Head of caudate nucleus (tissue), 42 donors: ENCODE measurements around the gene DDX10.
"Not testable (repeated sequence)": the region's sequence is repeated elsewhere in the genome, so short reads cannot be mapped to it uniquely, and the experiment has no call there.

ENCODE experiments used
- DNase-seq, 42 donors: peaks; one replicate each; pipeline versions ENCODE4 v3.0.0 to v3.0.0-alpha.2; 2020 to 2021; ENCODE audit warnings: mixed read lengths in 7 of 42
- intact Hi-C: fragments of 100-400 bp; cut with DNase I; formaldehyde crosslinking; loops from one replicate; pipeline ENCODE4 v1.15.0; 2022

DDX10 gene

DNA sequence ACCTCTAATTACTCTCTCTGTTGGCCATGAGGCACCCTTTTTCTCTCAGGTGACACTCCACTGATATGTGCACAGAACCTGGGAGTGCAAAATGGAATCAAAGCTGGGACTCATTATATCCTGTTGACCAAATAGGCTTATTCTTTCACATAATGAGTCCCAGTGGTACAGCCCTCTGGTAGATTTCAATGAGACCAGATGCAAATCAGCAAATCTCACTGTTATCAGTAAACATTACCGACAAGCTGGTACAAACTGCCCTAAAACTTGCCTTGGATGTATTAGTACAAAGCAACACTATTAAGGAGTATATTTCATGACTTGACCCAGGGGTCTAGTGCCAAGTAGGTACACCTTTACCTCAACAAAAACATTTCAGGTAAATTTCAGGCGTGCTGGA lies 128.3 kb downstream of the DDX10 start:
- intact Hi-C loops: no loop called here

DNA sequence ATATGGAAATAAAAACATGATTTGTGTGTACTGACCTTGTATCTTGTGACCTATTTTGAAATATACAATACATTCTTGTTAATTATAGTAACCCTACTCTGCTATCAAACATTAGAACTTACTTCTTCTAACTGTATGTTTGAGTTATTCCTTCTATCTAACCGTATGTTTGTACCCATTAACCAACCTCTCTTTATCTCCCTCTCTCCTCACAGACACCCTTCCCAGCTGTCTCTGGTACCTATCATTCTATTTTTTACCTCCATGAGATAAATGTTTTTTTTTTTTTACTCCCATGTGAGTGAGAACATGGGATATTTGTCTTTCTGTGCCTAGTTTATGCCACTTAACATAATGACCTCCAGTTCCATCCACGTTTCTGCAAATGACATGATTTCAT lies 128.7 kb downstream of the DDX10 start:
- DNase-seq: no peak
- intact Hi-C loops: no loop called here

More for the DNA sequence above, 128.3 kb downstream of the DDX10 start:
- no peak for DNase-seq

DNA sequence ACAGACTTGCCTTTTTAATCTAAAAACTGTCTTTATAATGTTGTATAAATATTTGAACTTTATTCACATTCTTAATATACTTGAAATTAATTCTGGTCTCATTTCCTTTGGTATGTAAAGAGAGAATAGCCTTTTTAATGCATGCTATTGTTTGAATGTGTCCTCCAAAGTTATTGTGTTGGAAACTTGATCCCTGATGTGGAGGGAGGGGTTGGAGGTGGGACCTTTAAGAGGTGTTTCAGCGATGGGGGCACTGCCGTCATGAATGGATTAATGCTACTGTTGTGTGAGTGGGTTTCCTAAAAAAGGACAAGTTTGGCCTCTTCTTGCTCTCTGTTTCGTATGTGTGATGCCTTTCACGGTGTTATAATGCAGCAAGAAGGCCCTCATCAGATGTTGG lies 131.7 kb downstream of the DDX10 start:
- DNase-seq: no peak
- intact Hi-C loops: no loop called here

DNA sequence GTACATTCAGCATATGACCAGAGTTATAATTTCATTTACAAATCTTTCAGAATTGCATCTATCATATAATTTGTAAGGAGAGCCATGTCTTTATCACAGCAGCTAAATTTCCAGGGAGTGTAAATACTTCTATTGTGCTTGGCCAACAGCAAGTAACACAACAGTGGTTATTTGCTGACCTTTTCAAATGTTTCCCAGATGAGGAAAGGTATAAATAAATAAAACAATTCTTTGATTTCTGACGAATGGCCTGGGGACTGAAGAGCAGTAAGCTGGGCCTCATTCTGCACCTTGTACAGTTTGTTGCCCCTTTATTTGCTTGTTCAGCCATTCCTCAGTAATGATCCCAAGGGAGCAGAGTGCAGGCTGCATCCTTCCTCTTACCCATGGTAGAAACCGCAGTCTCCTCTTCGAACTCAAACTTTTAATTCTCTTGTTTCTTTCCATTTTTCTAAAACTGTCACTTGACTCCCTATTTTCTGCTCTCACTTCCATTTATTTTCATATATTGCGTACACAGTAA lies 132.8 kb downstream of the DDX10 start:
- no peak for DNase-seq
- intact Hi-C loops: no loop called here

DNA sequence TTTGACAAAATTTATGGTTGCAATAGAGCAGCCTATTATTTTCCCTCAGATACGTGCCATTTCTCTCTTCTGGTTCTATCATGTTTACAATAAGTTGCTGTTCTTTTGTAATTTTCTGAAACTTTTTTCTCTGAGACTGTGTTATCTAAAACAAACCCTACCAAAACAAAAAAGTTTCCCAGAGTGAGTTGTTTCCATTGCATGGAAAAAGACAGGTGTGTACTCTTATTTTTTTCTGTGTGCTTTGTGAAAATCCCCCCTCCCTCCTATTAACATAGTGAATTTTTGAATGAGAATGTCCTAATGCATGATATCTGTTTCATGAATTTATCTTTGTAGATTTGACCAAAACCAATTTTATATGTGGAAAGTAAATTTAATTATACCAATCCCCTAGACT lies 137.6 kb downstream of the DDX10 start:
- DNase-seq: no peak
- intact Hi-C loops: no loop called here

DNA sequence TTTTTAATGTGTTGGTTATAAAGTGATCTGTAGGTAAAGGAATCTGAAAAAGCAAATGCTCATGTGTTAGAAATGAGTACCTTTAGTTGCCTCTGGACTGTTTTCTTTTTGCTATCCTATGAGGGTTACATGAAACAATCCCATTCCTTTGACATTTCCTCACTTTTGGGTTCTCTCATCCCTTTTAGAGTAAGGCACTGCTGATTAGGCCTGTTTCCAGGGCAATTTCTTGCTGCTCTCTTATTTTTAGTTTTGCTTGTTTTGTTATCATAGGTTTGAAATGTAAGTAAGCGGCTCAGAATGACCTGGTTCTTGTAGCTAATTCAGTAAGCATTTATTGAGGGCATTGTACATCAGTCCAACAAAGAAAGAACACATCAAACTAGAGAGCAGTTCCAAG lies 138.9 kb downstream of the DDX10 start:
- no peak for DNase-seq
- intact Hi-C loops: no loop called here

DNA sequence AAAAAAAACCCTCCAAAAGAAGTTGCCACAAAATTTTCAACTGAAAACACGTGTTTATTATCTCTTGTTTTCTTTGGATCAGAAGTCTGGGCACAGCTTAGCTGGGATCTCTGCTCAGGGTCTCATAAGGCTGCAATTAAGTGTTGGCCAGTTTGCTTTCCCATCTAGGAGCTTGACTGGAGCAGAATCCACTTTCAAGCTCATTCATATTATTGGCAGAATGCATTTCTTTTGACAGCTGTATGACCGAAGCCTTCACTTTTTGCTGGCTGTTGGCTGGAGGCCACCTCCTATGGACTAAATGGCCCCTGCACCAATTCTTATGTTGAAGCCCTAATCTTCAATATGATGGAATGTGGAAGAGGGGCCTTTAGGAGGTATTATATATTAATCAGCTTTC lies 139.6 kb downstream of the DDX10 start:
- no peak for DNase-seq
- intact Hi-C loops: no loop called here

DNA sequence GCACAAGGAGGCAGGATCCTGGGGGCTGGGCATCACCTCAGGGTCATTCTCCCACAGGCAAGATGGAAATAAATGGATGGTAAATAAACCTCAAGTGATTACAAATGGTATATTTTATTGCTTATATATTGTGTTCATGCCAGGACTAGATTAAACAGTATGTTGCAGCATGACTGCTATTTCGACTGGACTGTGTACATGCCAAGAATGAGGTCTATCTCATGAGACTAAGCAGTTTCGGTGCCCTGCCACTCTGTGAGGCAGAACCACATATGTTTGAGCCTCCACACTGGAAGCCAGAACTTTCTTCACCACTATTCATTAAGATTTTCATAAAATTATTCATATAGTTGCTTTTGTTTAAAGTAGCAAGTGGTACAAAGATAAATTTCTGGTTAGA lies 140.2 kb downstream of the DDX10 start:
- intact Hi-C loops: no loop called here
- DNase-seq: no peak

DNA sequence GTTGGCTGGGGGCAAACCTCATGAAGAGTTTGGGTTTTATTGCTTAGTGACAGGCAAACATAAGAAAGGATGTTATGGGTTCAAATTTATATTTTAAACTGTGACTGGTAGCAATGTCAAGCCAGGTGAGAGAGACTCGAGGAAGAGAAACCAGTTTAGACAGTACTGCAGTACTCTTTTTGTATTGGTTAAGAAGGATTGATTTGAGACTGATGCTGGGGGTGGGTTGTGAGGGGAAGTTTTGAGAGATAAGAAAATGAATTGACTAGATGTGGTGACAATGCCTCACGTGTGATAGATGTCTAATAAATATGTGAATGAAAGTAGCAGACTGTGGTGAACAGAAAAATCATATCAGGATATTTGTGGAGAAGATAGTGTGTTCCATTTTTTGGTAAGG lies 142.4 kb downstream of the DDX10 start:
- intact Hi-C loops: no loop called here
- no peak for DNase-seq

DNA sequence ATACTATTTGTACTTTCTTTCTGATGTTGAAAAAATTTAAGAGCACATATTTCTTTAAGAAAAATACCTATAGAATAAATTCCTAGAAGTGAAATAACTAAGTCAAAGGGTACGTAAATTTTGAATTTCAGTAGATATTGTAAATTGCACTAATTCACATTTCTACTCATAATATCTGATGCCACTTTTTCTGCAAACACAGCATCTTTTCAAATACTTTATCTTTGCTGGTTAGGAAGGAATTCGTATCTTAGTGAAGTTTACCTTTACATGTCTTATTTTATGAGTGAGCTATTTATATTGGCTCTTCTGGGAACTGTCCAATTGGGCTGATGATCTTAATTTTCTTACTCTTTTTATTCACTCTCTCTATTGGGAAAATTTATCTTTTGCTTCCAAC lies 148.2 kb downstream of the DDX10 start:
- intact Hi-C loops: no loop called here
- no peak for DNase-seq

DNA sequence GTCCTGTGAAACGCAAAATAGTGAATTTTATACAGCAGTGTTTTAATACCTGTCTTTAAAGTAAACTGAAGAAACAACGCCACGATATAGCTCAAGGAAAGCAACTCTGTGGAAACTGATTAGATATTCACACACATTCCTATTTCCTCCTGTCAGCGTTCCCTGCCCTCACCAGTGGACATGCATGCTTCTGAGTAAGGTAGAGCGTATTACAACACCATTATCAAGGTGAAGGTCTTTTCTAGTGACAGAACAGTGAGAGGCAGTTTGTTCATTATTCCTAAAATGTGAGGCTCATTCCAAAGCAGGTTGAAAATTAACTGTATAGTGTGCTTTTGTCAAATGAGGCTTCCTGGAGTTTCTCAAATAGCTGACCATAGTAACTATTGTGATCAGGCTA lies 153.1 kb downstream of the DDX10 start:
- DNase-seq: no peak
- intact Hi-C loops: no loop called here

DNA sequence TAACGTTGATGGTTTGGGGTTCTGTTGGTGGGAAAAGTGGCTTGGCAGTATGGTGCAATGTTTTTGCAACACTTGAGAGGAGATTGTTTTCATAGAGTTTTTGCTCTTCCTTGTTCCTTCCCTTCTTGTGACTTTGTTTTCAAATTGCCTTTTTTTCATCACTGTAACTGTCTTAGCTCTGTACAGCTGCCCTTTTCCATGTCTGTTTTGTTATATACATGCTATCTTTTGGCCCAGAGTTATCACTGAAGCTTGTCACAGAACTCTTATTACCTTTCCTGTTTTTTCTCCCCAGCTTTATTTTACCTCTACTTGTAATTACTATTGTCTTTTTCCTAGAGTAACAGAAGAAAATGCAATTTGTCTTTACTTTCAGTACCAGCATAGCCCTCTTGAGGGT lies 154.1 kb downstream of the DDX10 start:
- DNase-seq: no peak

DNA sequence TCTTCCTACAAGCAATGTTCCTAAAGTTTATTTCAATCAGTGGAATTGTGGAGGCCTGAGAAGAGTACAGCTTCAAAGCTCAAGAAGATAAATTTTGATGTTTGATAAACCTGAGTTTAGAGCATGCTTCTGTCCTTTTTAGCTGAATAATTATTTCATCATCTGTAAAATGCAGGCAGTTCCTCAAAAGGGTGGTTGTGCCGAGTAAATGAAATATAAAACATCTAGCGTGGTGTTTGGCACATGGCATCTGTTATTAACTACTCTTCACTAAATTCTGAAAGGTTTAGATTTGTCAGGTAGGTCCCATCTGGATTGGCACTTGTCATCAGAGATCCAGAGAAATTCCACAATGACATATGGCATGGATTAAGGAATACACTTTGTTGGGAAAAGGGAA lies 155.1 kb downstream of the DDX10 start:
- intact Hi-C loops: no loop called here
- no peak for DNase-seq

More for the DNA sequence above, 154.1 kb downstream of the DDX10 start:
- intact Hi-C loops: no loop called here

DNA sequence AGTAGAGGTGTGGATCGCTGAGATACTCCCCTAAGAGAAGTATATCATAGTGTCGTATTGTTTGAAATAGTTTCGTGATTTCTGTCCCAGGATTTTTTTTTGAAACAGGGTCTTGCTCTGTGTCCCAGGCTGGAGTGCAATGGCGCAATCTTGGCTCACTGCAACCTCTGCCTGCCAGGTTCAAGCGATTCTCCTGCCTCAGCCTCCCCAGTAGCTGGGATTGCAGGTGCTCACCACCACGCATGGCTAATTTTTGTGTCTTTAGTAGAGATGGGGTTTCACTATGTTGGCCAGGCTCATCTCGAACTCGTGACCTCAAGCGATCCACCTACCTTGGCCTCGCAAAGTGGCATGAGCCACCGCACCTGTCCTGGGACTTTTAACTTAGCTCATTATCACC lies 159.1 kb downstream of the DDX10 start:
- DNase-seq, intact Hi-C loops: not testable (repeated sequence)

DNA sequence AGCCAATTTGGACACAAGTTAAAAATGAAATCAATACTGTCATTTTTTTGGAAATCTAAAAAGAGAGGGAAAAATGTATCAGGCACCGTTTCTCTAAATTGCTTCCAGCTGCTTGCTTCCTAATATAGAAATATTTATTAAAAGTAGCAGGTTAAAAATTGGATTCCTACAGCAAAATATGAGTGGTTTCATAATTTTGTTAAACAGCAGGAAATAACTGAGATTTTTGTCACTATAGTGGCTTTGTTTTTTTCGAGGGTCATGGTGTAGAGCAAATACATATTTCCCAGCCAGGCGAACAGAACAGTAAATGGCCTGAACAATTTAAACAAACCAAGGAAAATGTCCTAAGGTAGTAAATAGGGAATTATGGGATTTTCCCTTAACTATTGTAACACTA lies 159.7 kb downstream of the DDX10 start:
- DNase-seq: no peak
- intact Hi-C loops: no loop called here

DNA sequence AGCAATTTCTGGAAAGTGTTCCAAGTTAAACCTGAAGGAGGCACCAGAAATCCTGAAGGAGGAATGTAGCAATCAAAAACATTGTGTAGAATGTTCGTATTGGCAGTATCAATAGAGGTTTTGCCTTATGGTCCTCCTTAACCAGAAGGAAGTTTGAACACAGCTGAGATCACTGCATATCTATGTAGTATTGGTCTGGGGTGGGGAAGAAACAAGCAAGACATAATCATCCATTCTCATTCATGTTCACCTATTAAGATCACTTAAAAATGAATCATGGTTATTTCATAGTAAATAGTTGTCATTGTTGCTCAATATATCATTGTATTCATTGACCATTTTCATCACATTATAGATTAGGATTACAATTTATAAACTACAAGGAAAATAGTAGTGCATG lies 160.5 kb downstream of the DDX10 start:
- intact Hi-C loops: no loop called here

DNA sequence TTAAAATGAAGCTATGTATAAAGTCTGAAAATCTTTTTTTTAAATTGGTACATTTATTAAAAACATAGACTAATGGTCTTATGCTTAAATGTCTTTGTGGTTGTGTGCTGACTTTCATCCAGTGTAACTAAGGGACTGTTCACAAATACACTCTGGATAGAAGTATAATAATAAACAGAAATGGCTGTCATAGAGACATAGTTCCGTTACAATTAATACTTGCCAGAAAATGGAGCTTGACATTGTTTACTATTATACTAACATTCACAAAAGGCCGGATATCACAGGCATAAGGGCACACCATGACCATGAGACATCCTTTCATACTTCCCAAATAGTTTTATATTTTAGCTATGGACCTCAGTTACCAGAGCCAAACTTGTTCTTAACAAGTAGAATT lies 161.3 kb downstream of the DDX10 start:
- DNase-seq: no peak
- intact Hi-C loops: no loop called here

More for the DNA sequence above, 160.5 kb downstream of the DDX10 start:
- DNase-seq: no peak

DNA sequence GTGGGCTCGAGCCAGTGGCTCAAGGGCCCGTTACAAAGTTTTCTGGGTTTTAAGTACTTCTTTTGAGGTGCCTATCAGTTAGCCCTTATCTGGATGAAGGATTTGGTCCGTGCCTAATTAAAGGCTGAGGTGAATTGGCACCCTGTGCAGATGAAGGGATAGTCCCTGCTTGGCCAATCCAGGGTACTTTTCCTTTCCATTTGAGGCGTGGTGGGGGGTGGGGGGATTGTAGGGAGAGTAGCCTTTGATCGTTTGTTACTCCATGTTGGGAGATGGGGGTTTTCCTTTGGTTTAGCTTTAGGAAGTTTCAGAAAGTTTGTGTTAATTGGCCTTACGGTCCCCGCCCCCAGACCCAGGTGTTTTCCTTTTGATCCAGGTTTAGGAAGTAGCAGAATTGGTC lies 170.8 kb downstream of the DDX10 start:
- no peak for DNase-seq
- intact Hi-C loops: no loop called here

DNA sequence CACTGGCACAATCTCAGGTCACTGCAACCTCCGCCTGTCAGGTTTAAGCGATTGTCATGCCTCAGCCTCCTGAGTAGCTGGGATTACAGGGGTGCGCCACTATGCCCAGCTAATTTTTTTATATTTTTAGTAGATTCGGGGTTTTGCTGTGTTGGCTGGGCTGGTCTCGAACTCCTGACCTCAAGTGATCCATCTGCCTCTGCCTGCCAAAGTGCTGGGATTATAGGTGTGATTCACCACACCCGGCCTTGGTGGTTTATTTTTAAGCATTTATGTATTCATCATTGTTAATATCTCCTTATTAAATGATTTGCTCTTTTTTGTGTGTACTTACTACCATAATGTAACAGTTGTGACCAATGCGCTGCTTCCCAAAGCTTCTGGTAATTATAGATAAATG lies 171.7 kb downstream of the DDX10 start:
- DNase-seq: no peak
- intact Hi-C loops: no loop called here

DNA sequence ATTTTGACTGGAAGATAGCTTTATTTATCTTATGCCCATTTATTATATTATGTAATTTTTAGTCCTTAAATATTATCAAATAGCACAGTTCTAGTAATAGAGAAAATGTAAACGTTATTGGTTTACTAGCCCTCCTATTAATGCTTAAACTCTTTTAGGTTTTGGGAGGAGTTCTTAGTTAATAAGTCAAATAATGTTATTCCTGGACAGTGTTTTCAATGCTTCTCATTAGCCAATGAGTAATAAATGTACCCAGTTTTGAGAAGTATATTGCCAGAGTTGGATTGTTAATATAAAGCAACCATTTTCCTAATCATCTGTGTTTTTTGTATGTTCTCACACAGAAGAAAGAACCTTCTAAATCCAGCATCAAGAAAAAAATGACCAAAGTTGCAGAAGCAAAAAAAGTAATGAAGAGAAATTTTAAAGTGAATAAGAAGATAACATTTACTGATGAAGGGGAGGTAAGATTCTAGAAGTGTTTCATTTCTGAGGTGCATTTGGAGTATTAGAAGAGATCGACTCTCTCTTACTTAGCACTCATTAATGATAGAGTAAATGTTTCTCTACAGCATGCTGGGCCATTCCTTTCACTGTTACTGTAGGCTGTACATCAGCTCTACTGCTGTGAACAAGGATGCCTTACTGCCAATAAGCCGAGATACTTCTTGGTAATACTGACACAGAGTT lies 173.4 kb downstream of the DDX10 start:
- DNase-seq: no peak
- intact Hi-C loops: no loop called here

DNA sequence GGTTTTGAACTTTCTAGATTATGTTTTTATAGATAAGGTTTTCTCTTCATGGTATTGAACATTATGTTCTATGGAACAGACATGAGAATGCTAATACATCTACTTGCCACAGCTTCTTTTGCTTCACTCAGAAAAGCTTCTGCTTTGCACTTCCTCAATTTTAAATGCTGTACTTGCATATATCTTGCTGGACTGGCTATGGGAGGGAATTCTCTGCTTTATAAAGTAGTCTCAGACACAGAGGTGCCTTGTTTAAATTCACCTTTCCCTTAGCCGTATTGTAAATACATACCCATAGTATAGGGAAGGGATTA lies 173.9 kb downstream of the DDX10 start:
- intact Hi-C loops: no loop called here
- DNase-seq: no peak

DNA sequence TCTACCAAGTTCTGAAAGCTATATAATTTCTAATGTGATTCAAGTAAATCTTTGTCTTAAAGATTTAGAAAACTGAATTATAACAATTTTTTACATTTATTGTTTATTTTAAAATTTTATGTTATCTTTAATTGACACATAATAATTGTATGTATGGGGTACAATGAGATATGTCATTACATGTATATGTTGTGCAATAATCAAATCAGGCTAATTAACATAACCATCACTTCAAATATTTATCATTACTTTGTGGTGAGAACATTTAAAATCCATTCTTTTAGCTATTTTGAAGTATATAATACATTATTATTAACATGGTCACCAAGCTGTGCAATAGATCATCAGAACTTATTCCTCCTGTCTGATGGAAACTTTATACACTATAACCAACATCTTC lies 181.1 kb downstream of the DDX10 start:
- intact Hi-C loops: no loop called here
- no peak for DNase-seq
